ENCODE measurements around the gene CDCP2.
"Not testable (repeated sequence)": the region's sequence is repeated elsewhere in the genome, so short reads cannot be mapped to it uniquely, and the experiment has no call there.

The CDCP2 gene

DNA sequence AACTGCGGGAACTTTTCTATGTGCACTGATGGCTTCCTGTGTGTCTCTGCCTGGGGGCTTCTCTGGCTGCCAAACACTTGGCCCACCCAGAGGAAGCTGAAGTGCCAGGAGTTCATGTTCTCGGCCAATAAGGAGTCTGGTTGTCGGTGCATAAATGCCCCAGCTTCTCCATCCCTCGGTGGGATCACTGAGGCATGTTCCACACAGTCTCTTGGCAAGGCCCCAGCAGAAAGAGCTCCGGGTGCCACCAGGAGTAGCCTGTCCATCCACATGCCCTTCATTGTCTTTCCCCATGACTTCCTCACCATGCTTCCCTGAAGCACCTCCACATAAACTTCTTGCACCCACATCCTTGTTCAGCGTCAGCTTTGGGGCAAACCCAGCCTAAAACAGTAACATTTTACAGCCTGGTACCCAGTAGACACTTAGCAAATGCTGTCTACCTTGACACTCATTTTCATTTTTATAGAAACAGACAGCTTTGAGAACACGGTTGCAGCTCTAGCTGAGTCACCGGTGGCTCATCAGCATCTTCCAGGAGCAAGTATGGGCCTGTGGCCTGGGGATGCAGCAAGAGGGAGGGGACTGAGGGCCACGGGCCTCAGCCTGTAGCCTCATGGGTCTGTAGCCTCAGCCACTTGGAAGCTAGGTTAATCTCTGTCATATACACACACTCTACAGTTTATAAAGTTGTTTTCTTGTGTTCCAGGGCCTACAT is 14.8 kb upstream of the CDCP2 start:
- TF ChIP-seq, protein P1, sequence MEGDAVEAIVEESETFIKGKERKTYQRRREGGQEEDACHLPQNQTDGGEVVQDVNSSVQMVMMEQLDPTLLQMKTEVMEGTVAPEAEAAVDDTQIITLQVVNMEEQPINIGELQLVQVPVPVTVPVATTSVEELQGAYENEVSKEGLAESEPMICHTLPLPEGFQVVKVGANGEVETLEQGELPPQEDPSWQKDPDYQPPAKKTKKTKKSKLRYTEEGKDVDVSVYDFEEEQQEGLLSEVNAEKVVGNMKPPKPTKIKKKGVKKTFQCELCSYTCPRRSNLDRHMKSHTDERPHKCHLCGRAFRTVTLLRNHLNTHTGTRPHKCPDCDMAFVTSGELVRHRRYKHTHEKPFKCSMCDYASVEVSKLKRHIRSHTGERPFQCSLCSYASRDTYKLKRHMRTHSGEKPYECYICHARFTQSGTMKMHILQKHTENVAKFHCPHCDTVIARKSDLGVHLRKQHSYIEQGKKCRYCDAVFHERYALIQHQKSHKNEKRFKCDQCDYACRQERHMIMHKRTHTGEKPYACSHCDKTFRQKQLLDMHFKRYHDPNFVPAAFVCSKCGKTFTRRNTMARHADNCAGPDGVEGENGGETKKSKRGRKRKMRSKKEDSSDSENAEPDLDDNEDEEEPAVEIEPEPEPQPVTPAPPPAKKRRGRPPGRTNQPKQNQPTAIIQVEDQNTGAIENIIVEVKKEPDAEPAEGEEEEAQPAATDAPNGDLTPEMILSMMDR (IDR thresholded peaks at IDR 0.05; ENCODE audit: insufficient read depth, low read length, poor library complexity, severe bottlenecking): no peak
- Histone ChIP-seq H3K27me3 (replicated peaks; ENCODE audit: control insufficient read depth, insufficient read depth, low read length) (no peaks in the 10 kb centered on the region), H3K4me3 (replicated peaks; ENCODE audit: low read depth, low read length) (no peak overlapping the region), H3K36me3 (ENCODE audit: control insufficient read depth, insufficient read depth, low read length) (no peaks in the 10 kb centered on the region)
- DNase-seq (ENCODE audit: extremely low read depth, insufficient read length): no peak

GRCh38 chr1:54166357-54166756 is 13.6 kb upstream of the CDCP2 start:
- H3K36me3 ChIP-seq (ENCODE audit: control insufficient read depth, insufficient read depth, low read length); H3K4me3 ChIP-seq (replicated peaks; ENCODE audit: low read depth, low read length); H3K27me3 ChIP-seq (replicated peaks; ENCODE audit: control insufficient read depth, insufficient read depth, low read length); DNase-seq (ENCODE audit: extremely low read depth, insufficient read length): not testable (repeated sequence)

GRCh38 chr1:54165146-54165545 is 12.3 kb upstream of the CDCP2 start:
- Histone ChIP-seq H3K27me3 (replicated peaks; ENCODE audit: control insufficient read depth, insufficient read depth, low read length) (no peaks in the 10 kb centered on the region), H3K36me3 (ENCODE audit: control insufficient read depth, insufficient read depth, low read length) (no peaks in the 10 kb centered on the region), H3K4me3 (replicated peaks; ENCODE audit: low read depth, low read length) (no peak overlapping the region)
- TF ChIP-seq, protein P1 (IDR thresholded peaks at IDR 0.05; ENCODE audit: insufficient read depth, low read length, poor library complexity, severe bottlenecking): no peak
- DNase-seq (ENCODE audit: extremely low read depth, insufficient read length): no peak

GRCh38 chr1:54163573-54163972 is 10.8 kb upstream of the CDCP2 start:
- Histone ChIP-seq H3K4me3 (replicated peaks; ENCODE audit: low read depth, low read length) (no peak overlapping the region), H3K36me3 (ENCODE audit: control insufficient read depth, insufficient read depth, low read length) (no peaks in the 10 kb centered on the region), H3K27me3 (replicated peaks; ENCODE audit: control insufficient read depth, insufficient read depth, low read length) (no peaks in the 10 kb centered on the region)
- TF ChIP-seq, protein P1 (IDR thresholded peaks at IDR 0.05; ENCODE audit: insufficient read depth, low read length, poor library complexity, severe bottlenecking): no peak
- no peak for DNase-seq (ENCODE audit: extremely low read depth, insufficient read length)

GRCh38 chr1:54163051-54163450 is 10.3 kb upstream of the CDCP2 start:
- H3K4me3 ChIP-seq (replicated peaks; ENCODE audit: low read depth, low read length): no peak overlapping the region
- TF ChIP-seq, protein P1 (IDR thresholded peaks at IDR 0.05; ENCODE audit: insufficient read depth, low read length, poor library complexity, severe bottlenecking): no peak
- H3K27me3 ChIP-seq (replicated peaks; ENCODE audit: control insufficient read depth, insufficient read depth, low read length): no peaks in the 10 kb centered on the region
- DNase-seq (ENCODE audit: extremely low read depth, insufficient read length): no peak
- H3K36me3 ChIP-seq (ENCODE audit: control insufficient read depth, insufficient read depth, low read length): no peaks in the 10 kb centered on the region

- Histone ChIP-seq H3K27me3 (replicated peaks; ENCODE audit: control insufficient read depth, insufficient read depth, low read length) (no peaks in the 10 kb centered on the region), H3K36me3 (ENCODE audit: control insufficient read depth, insufficient read depth, low read length) (no peaks in the 10 kb centered on the region), H3K4me3 (replicated peaks; ENCODE audit: low read depth, low read length) (no peak overlapping the region)
- TF ChIP-seq, protein P1 (IDR thresholded peaks at IDR 0.05; ENCODE audit: insufficient read depth, low read length, poor library complexity, severe bottlenecking): no peak
- no peak for DNase-seq (ENCODE audit: extremely low read depth, insufficient read length)
These were observed 8.8 kb upstream of the CDCP2 start for GRCh38 chr1:54161495-54162168.

All from GM06990 (cell line).